GM23338 (cell line): Measurements from ENCODE around the gene ARHGAP32. TPM values are rescaled to one million over a fixed set of nuclear protein-coding genes. Genes with fewer than 3 reads are reported as not detected.

Experiments used
- ATAC-seq: fragments of 200-7000 bp; cut with Tn5 transposase; 3 replicates; pipeline ENCODE4 v1.9.1; 2020
- DNase-seq: peaks from one replicate; pipeline ENCODE4 v3.0.0-alpha.2; 2015; ENCODE audit warnings: low spot score
- H2AFZ ChIP-seq: fragments of 200-600 bp; sonication (generic); 2 replicates; pipeline ENCODE4 v1.8.0; 2016; ENCODE audit warnings: antibody characterized with exemption, mild to moderate bottlenecking, moderate library complexity
- H3F3A ChIP-seq: fragments of 200-600 bp; sonication (generic); replicated peaks from 2 replicates; pipeline ENCODE4 v1.8.0; 2017; ENCODE audit warnings: antibody characterized with exemption, mixed run types, low read depth
- H3K27ac ChIP-seq: fragments of 200-600 bp; sonication (generic); 2 replicates; pipeline ENCODE4 v1.6.1; 2016; ENCODE audit warnings: low read depth
- H3K27me3 ChIP-seq: fragments of 200-600 bp; sonication (generic); 2 replicates; pipeline ENCODE4 v1.8.0; 2016; ENCODE audit warnings: mild to moderate bottlenecking, mixed run types, moderate library complexity; ENCODE audit not compliant: insufficient read depth
- H3K36me3 ChIP-seq: fragments of 200-600 bp; sonication (generic); 2 replicates; pipeline ENCODE4 v1.8.0; 2016; ENCODE audit warnings: mild to moderate bottlenecking; ENCODE audit not compliant: insufficient read depth
- H3K4me1 ChIP-seq: fragments of 200-600 bp; sonication (generic); 2 replicates; pipeline ENCODE4 v1.8.0; 2016; ENCODE audit warnings: mild to moderate bottlenecking, moderate library complexity; ENCODE audit not compliant: insufficient read depth
- H3K4me2 ChIP-seq: fragments of 200-600 bp; sonication (generic); 2 replicates; pipeline ENCODE4 v1.7.1; 2017; ENCODE audit warnings: mixed run types
- H3K4me3 ChIP-seq: fragments of 200-600 bp; sonication (generic); 2 replicates; pipeline ENCODE4 v1.6.1; 2016; ENCODE audit warnings: mixed run types
- H3K79me2 ChIP-seq: fragments of 200-600 bp; sonication (generic); replicated peaks from 2 replicates; pipeline ENCODE4 v1.8.0; 2017; ENCODE audit warnings: mild to moderate bottlenecking; ENCODE audit not compliant: insufficient read depth
- H3K9me2 ChIP-seq: fragments of 200-600 bp; sonication (generic); 2 replicates; pipeline ENCODE4 v1.8.0; 2017; ENCODE audit not compliant: insufficient read depth
- H4K20me1 ChIP-seq: fragments of 200-600 bp; sonication (generic); replicated peaks from 2 replicates; pipeline ENCODE4 v1.8.0; 2017; ENCODE audit warnings: mild to moderate bottlenecking; ENCODE audit not compliant: insufficient read depth
- H3K27ac Mint-ChIP-seq: 2 replicates; pipeline ENCODE4 v1.8.0; 2020; ENCODE audit warnings: inconsistent platforms, mild to moderate bottlenecking, moderate library complexity, mixed read lengths
- H3K27me3 Mint-ChIP-seq: 3 replicates; pipeline ENCODE4 v1.8.0; 2022; ENCODE audit warnings: low read depth, mild to moderate bottlenecking, moderate library complexity, mixed read lengths, inconsistent platforms; ENCODE audit not compliant: insufficient read depth, poor library complexity
- H3K36me3 Mint-ChIP-seq: 3 replicates; pipeline ENCODE4 v1.8.0; 2021; ENCODE audit warnings: low read depth, mild to moderate bottlenecking, inconsistent platforms, moderate library complexity, mixed read lengths
- H3K4me1 Mint-ChIP-seq: 3 replicates; pipeline ENCODE4 v1.8.0; 2020; ENCODE audit warnings: mild to moderate bottlenecking, inconsistent platforms, mixed read lengths
- H3K4me3 Mint-ChIP-seq: 3 replicates; pipeline ENCODE4 v1.8.0; 2021; ENCODE audit warnings: moderate library complexity, mild to moderate bottlenecking, inconsistent platforms, mixed read lengths
- H3K9me3 Mint-ChIP-seq: 3 replicates; pipeline ENCODE4 v1.8.0; 2020; ENCODE audit warnings: moderate library complexity, mild to moderate bottlenecking, inconsistent platforms, mixed read lengths
- CREB1 ChIP-seq: fragments of 250-450 bp; sonication (Bioruptor Pico); IDR thresholded peaks from 2 replicates; pipeline ENCODE4 v1.5.0; 2020; ENCODE audit warnings: low read depth, mild to moderate bottlenecking, moderate library complexity
- EZH2 ChIP-seq: fragments of 200-600 bp; sonication (generic); IDR thresholded peaks from one replicate; pipeline ENCODE4 v1.8.0; 2017; ENCODE audit warnings: antibody characterized with exemption, mild to moderate bottlenecking, low read depth; ENCODE audit not compliant: unreplicated experiment
- EZH2phosphoT487 ChIP-seq: fragments of 200-600 bp; sonication (generic); IDR thresholded peaks from one replicate; pipeline ENCODE4 v1.8.1; 2018; ENCODE audit warnings: antibody characterized with exemption; ENCODE audit not compliant: unreplicated experiment
- JUNB ChIP-seq: IDR thresholded peaks from one replicate; pipeline ENCODE4 v1.6.1; 2016; ENCODE audit warnings: antibody characterized with exemption; ENCODE audit not compliant: unreplicated experiment
- NANOG ChIP-seq: IDR thresholded peaks from 2 replicates; pipeline ENCODE4 v1.6.1; 2016; ENCODE audit warnings: antibody characterized with exemption, borderline replicate concordance
- POLR2AphosphoS5 ChIP-seq: IDR thresholded peaks from 2 replicates; pipeline ENCODE4 v1.6.1; 2016; ENCODE audit warnings: antibody characterized with exemption, low read depth
- STAT1 ChIP-seq: IDR thresholded peaks from one replicate; pipeline ENCODE4 v1.6.1; 2016; ENCODE audit warnings: antibody characterized with exemption; ENCODE audit not compliant: unreplicated experiment
- ZNF114 ChIP-seq: fragments of 250-450 bp; sonication (Bioruptor Pico); IDR thresholded peaks from 2 replicates; pipeline ENCODE4 v1.5.0; 2020; ENCODE audit warnings: mild to moderate bottlenecking, moderate library complexity
- ZNF331 ChIP-seq: fragments of 250-450 bp; sonication (Bioruptor Pico); IDR thresholded peaks from 2 replicates; pipeline ENCODE4 v1.5.0; 2020; ENCODE audit warnings: low read depth, mild to moderate bottlenecking, moderate library complexity
- polyA plus RNA-seq: library from polyadenylated mRNA; unstranded; fragments of >200 nt; fragmentation: Nextera tagmentation; extraction: Ambion mirVana; gene quantifications from 2 replicates; pipeline ENCODE4 v1.2.1, GENCODE V29; 2016
- total RNA-seq: library from RNA; depleted of rRNA; stranded (reverse); fragments of >200 nt; shearing (Covaris generic); gene quantifications from 2 replicates; pipeline ENCODE4 v1.2.3, GENCODE V29; 2014
- TF ChIP-seq, protein P1 (sequence below), 2 experiments: fragments of 200-600 bp in 1 of 2; sonication (generic) in 1 of 2; conservative IDR thresholded peaks; 2 replicates each; pipeline versions ENCODE4 v1.5.1 to v1.6.1; 2016 to 2017; ENCODE audit warnings: antibody characterized with exemption in 2 of 2, low read depth in 2 of 2, mild to moderate bottlenecking in 2 of 2, moderate library complexity in 1 of 2
- TF ChIP-seq, protein P2 (sequence below): IDR thresholded peaks from one replicate; pipeline ENCODE4 v1.6.1; 2018; ENCODE audit warnings: antibody characterized with exemption; ENCODE audit not compliant: unreplicated experiment
- TF ChIP-seq, protein P3 (sequence below): IDR thresholded peaks from 2 replicates; pipeline ENCODE4 v1.6.1; 2016; ENCODE audit warnings: antibody characterized with exemption
- TF ChIP-seq, protein P4 (sequence below): fragments of 250-450 bp; sonication (Bioruptor Pico); IDR thresholded peaks from 2 replicates; pipeline ENCODE4 v1.5.0; 2020; ENCODE audit warnings: mild to moderate bottlenecking, moderate library complexity

ARHGAP32 gene
- total and polyA plus RNA-seq, 2 experiments from 2014 or later = 3.9 to 17.2 TPM

DNA sequence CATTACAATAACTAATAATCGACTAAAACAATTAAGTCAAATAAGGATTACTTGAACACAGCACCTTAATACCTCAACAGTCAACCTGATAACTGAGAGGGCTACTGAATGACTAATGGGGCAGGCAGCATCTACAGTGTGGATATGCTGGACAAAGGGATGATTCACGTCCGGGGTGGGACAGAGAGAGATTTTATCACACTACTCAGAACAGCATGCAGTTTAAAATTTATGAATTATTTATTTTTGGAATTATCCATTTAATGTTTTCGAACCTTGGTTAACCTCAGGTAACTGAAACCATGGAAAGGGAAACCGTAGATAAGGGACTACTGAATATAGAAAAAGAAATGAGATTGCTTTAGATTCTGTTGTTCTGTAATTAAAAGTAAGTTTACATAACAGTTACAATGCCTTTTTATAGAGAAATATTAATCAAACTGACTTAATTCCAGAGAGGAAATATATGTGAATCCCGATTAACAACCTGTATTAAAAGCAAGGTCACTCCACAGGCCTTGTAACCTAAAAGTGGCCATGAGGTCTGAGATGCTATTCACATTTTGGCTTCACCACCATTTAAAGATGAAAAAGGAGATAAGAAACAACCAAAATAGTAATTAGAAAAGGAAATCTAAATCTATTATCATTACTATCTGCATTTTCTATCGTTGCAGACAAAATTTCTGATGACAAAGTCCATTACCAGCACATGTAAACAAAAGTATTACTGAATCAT lies 130.5 kb downstream of the ARHGAP32 start:
- Mint-ChIP-seq H3K27me3 (no peaks in the 10 kb centered on the region), H3K36me3 (no peaks in the 10 kb centered on the region), H3K27ac (no peak overlapping the region), H3K4me3 (no peak overlapping the region), H3K4me1 (no peaks in the 10 kb centered on the region), H3K9me3 (no peaks in the 10 kb centered on the region)
- ATAC-seq = no peak
- TF ChIP-seq, protein P1, sequence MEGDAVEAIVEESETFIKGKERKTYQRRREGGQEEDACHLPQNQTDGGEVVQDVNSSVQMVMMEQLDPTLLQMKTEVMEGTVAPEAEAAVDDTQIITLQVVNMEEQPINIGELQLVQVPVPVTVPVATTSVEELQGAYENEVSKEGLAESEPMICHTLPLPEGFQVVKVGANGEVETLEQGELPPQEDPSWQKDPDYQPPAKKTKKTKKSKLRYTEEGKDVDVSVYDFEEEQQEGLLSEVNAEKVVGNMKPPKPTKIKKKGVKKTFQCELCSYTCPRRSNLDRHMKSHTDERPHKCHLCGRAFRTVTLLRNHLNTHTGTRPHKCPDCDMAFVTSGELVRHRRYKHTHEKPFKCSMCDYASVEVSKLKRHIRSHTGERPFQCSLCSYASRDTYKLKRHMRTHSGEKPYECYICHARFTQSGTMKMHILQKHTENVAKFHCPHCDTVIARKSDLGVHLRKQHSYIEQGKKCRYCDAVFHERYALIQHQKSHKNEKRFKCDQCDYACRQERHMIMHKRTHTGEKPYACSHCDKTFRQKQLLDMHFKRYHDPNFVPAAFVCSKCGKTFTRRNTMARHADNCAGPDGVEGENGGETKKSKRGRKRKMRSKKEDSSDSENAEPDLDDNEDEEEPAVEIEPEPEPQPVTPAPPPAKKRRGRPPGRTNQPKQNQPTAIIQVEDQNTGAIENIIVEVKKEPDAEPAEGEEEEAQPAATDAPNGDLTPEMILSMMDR (conservative IDR thresholded peaks at IDR 0.05; ENCODE audit: low read depth in 2 of 2) = no peak
- TF ChIP-seq ZNF331 (CRISPR knock-in tag) = no peak
- TF ChIP-seq EZH2phosphoT487 = no peak
- TF ChIP-seq ZNF114 = no peak
- no peak for TF ChIP-seq CREB1
- TF ChIP-seq EZH2 = no peak
- TF ChIP-seq, protein P2, sequence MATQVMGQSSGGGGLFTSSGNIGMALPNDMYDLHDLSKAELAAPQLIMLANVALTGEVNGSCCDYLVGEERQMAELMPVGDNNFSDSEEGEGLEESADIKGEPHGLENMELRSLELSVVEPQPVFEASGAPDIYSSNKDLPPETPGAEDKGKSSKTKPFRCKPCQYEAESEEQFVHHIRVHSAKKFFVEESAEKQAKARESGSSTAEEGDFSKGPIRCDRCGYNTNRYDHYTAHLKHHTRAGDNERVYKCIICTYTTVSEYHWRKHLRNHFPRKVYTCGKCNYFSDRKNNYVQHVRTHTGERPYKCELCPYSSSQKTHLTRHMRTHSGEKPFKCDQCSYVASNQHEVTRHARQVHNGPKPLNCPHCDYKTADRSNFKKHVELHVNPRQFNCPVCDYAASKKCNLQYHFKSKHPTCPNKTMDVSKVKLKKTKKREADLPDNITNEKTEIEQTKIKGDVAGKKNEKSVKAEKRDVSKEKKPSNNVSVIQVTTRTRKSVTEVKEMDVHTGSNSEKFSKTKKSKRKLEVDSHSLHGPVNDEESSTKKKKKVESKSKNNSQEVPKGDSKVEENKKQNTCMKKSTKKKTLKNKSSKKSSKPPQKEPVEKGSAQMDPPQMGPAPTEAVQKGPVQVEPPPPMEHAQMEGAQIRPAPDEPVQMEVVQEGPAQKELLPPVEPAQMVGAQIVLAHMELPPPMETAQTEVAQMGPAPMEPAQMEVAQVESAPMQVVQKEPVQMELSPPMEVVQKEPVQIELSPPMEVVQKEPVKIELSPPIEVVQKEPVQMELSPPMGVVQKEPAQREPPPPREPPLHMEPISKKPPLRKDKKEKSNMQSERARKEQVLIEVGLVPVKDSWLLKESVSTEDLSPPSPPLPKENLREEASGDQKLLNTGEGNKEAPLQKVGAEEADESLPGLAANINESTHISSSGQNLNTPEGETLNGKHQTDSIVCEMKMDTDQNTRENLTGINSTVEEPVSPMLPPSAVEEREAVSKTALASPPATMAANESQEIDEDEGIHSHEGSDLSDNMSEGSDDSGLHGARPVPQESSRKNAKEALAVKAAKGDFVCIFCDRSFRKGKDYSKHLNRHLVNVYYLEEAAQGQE = no peak
- TF ChIP-seq STAT1 = no peak
- TF ChIP-seq, protein P3, sequence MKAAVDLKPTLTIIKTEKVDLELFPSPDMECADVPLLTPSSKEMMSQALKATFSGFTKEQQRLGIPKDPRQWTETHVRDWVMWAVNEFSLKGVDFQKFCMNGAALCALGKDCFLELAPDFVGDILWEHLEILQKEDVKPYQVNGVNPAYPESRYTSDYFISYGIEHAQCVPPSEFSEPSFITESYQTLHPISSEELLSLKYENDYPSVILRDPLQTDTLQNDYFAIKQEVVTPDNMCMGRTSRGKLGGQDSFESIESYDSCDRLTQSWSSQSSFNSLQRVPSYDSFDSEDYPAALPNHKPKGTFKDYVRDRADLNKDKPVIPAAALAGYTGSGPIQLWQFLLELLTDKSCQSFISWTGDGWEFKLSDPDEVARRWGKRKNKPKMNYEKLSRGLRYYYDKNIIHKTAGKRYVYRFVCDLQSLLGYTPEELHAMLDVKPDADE = no peak
- TF ChIP-seq JUNB = no peak
- no peak for TF ChIP-seq NANOG
- TF ChIP-seq, protein P4, sequence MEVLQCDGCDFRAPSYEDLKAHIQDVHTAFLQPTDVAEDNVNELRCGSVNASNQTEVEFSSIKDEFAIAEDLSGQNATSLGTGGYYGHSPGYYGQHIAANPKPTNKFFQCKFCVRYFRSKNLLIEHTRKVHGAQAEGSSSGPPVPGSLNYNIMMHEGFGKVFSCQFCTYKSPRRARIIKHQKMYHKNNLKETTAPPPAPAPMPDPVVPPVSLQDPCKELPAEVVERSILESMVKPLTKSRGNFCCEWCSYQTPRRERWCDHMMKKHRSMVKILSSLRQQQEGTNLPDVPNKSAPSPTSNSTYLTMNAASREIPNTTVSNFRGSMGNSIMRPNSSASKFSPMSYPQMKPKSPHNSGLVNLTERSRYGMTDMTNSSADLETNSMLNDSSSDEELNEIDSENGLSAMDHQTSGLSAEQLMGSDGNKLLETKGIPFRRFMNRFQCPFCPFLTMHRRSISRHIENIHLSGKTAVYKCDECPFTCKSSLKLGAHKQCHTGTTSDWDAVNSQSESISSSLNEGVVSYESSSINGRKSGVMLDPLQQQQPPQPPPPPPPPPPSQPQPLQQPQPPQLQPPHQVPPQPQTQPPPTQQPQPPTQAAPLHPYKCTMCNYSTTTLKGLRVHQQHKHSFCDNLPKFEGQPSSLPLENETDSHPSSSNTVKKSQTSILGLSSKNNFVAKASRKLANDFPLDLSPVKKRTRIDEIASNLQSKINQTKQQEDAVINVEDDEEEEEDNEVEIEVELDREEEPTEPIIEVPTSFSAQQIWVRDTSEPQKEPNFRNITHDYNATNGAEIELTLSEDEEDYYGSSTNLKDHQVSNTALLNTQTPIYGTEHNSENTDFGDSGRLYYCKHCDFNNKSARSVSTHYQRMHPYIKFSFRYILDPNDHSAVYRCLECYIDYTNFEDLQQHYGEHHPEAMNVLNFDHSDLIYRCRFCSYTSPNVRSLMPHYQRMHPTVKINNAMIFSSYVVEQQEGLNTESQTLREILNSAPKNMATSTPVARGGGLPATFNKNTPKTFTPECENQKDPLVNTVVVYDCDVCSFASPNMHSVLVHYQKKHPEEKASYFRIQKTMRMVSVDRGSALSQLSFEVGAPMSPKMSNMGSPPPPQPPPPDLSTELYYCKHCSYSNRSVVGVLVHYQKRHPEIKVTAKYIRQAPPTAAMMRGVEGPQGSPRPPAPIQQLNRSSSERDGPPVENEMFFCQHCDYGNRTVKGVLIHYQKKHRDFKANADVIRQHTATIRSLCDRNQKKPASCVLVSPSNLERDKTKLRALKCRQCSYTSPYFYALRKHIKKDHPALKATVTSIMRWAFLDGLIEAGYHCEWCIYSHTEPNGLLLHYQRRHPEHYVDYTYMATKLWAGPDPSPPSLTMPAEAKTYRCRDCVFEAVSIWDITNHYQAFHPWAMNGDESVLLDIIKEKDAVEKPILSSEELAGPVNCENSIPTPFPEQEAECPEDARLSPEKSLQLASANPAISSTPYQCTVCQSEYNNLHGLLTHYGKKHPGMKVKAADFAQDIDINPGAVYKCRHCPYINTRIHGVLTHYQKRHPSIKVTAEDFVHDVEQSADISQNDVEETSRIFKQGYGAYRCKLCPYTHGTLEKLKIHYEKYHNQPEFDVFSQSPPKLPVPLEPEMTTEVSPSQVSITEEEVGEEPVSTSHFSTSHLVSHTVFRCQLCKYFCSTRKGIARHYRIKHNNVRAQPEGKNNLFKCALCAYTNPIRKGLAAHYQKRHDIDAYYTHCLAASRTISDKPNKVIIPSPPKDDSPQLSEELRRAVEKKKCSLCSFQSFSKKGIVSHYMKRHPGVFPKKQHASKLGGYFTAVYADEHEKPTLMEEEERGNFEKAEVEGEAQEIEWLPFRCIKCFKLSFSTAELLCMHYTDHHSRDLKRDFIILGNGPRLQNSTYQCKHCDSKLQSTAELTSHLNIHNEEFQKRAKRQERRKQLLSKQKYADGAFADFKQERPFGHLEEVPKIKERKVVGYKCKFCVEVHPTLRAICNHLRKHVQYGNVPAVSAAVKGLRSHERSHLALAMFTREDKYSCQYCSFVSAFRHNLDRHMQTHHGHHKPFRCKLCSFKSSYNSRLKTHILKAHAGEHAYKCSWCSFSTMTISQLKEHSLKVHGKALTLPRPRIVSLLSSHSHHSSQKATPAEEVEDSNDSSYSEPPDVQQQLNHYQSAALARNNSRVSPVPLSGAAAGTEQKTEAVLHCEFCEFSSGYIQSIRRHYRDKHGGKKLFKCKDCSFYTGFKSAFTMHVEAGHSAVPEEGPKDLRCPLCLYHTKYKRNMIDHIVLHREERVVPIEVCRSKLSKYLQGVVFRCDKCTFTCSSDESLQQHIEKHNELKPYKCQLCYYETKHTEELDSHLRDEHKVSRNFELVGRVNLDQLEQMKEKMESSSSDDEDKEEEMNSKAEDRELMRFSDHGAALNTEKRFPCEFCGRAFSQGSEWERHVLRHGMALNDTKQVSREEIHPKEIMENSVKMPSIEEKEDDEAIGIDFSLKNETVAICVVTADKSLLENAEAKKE = no peak
- TF ChIP-seq POLR2AphosphoS5 = no peak
- H3K27me3 ChIP-seq = no peaks in the 10 kb centered on the region
- no peaks in the 10 kb centered on the region for H3K79me2 ChIP-seq
- H3F3A ChIP-seq = no peaks in the 10 kb centered on the region
- no peaks in the 10 kb centered on the region for H4K20me1 ChIP-seq
- H2AFZ ChIP-seq = no peak overlapping the region
- H3K9me2 ChIP-seq = no peaks in the 10 kb centered on the region
- DNase-seq = no peak
- H3K36me3 ChIP-seq = no peaks in the 10 kb centered on the region
- no peak overlapping the region for H3K27ac ChIP-seq
- no peak overlapping the region for H3K4me3 ChIP-seq
- no peak overlapping the region for H3K4me2 ChIP-seq
- no peaks in the 10 kb centered on the region for H3K4me1 ChIP-seq
